H1 (cell line): ENCODE results near the gene ME3. TPM values are rescaled to one million over a fixed set of nuclear protein-coding genes. Genes with fewer than 3 reads are reported as not detected.
A peak's percentile ranks its signal among the peaks of the same experiment; 100 is the strongest.

Source experiments
- CTCF ChIA-PET: fragments of 300-600 bp; sonication (Branson Sonifier 250); formaldehyde crosslinking; loops from one replicate; lab custom pipeline; 2021; ENCODE audit not compliant: partially characterized antibody; lab: Charles Lee
- POLR2A ChIA-PET: fragments of 300-600 bp; sonication (Branson Sonifier 250); formaldehyde crosslinking; loops from one replicate; lab custom pipeline; 2021; ENCODE audit warnings: inconsistent platforms; ENCODE audit not compliant: partially characterized antibody; lab: Charles Lee
- DNase-seq, 2 experiments: peaks; one replicate each; pipeline versions ENCODE4 v3.0.0 to v3.0.0-alpha.2; 2010 to 2022; ENCODE audit warnings: low spot score in 2 of 2, low read depth in 1 of 2, mixed read lengths in 1 of 2
- FAIRE-seq: peaks from 2 replicates; lab custom pipeline; 2011; peaks lifted over from hg19 to GRCh38; lab: Jason Lieb, UNC
- H2AFZ ChIP-seq: 2 replicates; pipeline ENCODE4 v1.8.1; 2012; ENCODE audit warnings: low read length, inconsistent platforms
- H2AK5ac ChIP-seq: 2 replicates; pipeline ENCODE4 v1.6.1; 2013; ENCODE audit warnings: low read depth, low read length
- H2BK120ac ChIP-seq: replicated peaks from 2 replicates; pipeline ENCODE3; 2013; ENCODE audit warnings: low read depth, low read length, inconsistent platforms
- H2BK12ac ChIP-seq: 2 replicates; pipeline ENCODE4 v1.6.1; 2013; ENCODE audit warnings: low read depth, low read length
- H2BK15ac ChIP-seq: 2 replicates; pipeline ENCODE4 v1.6.1; 2013; ENCODE audit warnings: low read length
- H2BK20ac ChIP-seq: 2 replicates; pipeline ENCODE4 v1.6.1; 2013; ENCODE audit warnings: low read length
- H2BK5ac ChIP-seq: 2 replicates; pipeline ENCODE4 v1.6.1; 2013; ENCODE audit warnings: low read depth, low read length
- H3K14ac ChIP-seq: 2 replicates; pipeline ENCODE4 v1.6.1; 2013; ENCODE audit warnings: inconsistent platforms; ENCODE audit not compliant: insufficient read length
- H3K18ac ChIP-seq: 2 replicates; pipeline ENCODE4 v1.6.1; 2013; ENCODE audit warnings: low read length; ENCODE audit errors: extremely low read depth
- H3K23ac ChIP-seq: 2 replicates; pipeline ENCODE4 v1.6.1; 2013; ENCODE audit warnings: inconsistent platforms; ENCODE audit not compliant: insufficient read length
- H3K23me2 ChIP-seq: 2 replicates; pipeline ENCODE4 v1.6.1; 2013; ENCODE audit warnings: low read depth, low read length
- H3K27ac ChIP-seq: 2 replicates; pipeline ENCODE4 v1.6.1; 2011; ENCODE audit warnings: low read depth, low read length, inconsistent platforms
- H3K27me3 ChIP-seq, 4 experiments: replicated peaks in 1 of 4; 1 replicate in 1 of 4; 2 replicates in 3 of 4; pipeline versions ENCODE4 v1.6.1 to v1.8.1; 2011 to 2013; ENCODE audit warnings: low read length in 3 of 4, mild to moderate bottlenecking in 3 of 4, inconsistent platforms in 2 of 4, mixed read lengths in 2 of 4, moderate library complexity in 1 of 4; ENCODE audit not compliant: control insufficient read depth in 3 of 4, insufficient read depth in 3 of 4; ENCODE audit errors: extremely low read depth in 1 of 4
- H3K36me3 ChIP-seq, 4 experiments: 2 replicates each; pipeline versions ENCODE4 v1.6.1 to v1.8.1; 2011 to 2013; ENCODE audit warnings: mild to moderate bottlenecking in 4 of 4, low read length in 3 of 4, moderate library complexity in 2 of 4, control low read depth in 1 of 4, inconsistent platforms in 1 of 4; ENCODE audit not compliant: insufficient read depth in 4 of 4, control insufficient read depth in 2 of 4
- H3K4ac ChIP-seq: replicated peaks from 2 replicates; pipeline ENCODE3; 2013; ENCODE audit warnings: low read length, low read depth, mixed read lengths, inconsistent platforms; ENCODE audit not compliant: insufficient read length
- H3K4me1 ChIP-seq, 4 experiments: replicated peaks in 1 of 4; 1 replicate in 1 of 4; 2 replicates in 3 of 4; pipeline versions ENCODE4 v1.6.1 to v1.8.1; 2011 to 2013; ENCODE audit warnings: low read length in 3 of 4, inconsistent platforms in 2 of 4, mixed read lengths in 1 of 4; ENCODE audit not compliant: insufficient read depth in 4 of 4, control insufficient read depth in 3 of 4
- H3K4me2 ChIP-seq, 2 experiments: 2 replicates each; pipeline versions ENCODE4 v1.6.1 to v1.8.1; 2011 to 2013; ENCODE audit warnings: low read depth in 2 of 2, low read length in 2 of 2, control low read depth in 1 of 2, inconsistent platforms in 1 of 2, mild to moderate bottlenecking in 1 of 2; ENCODE audit not compliant: insufficient read depth in 1 of 2
- H3K4me3 ChIP-seq, 4 experiments: fragments of 200-600, 300-600 bp in 1 of 4; sonication (generic), shearing (Covaris generic), sonication (Bioruptor Twin) in 1 of 4; 2 replicates each; pipeline versions ENCODE4 v1.5.1 to v1.8.1; 2011 to 2016; ENCODE audit warnings: low read length in 4 of 4, low read depth in 3 of 4, control low read depth in 2 of 4, inconsistent platforms in 2 of 4, mild to moderate bottlenecking in 2 of 4, mixed read lengths in 1 of 4, moderate library complexity in 1 of 4; ENCODE audit not compliant: insufficient read depth in 2 of 4; ENCODE audit errors: extremely low read depth in 1 of 4
- H3K56ac ChIP-seq: replicated peaks from 2 replicates; pipeline ENCODE3; 2013; ENCODE audit warnings: low read depth, mild to moderate bottlenecking, mixed read lengths, low read length, inconsistent platforms; ENCODE audit not compliant: insufficient read length
- H3K79me1 ChIP-seq: 2 replicates; pipeline ENCODE4 v1.6.1; 2013; ENCODE audit warnings: low read depth, low read length, control low read depth
- H3K79me2 ChIP-seq, 2 experiments: 2 replicates each; pipeline versions ENCODE4 v1.6.1 to v1.8.1; 2012 to 2013; ENCODE audit warnings: low read length in 2 of 2, mild to moderate bottlenecking in 2 of 2, inconsistent platforms in 1 of 2; ENCODE audit not compliant: insufficient read depth in 2 of 2, control insufficient read depth in 1 of 2
- H3K9ac ChIP-seq, 4 experiments: replicated peaks in 1 of 4; 1 replicate in 1 of 4; 2 replicates in 3 of 4; pipeline versions ENCODE4 v1.6.1 to v1.8.1; 2011 to 2013; ENCODE audit warnings: low read depth in 3 of 4, low read length in 3 of 4, control low read depth in 2 of 4, mild to moderate bottlenecking in 2 of 4, moderate library complexity in 2 of 4, inconsistent platforms in 1 of 4; ENCODE audit errors: extremely low read depth in 1 of 4
- H3K9me3 ChIP-seq, 2 experiments: 2 replicates each; pipeline versions ENCODE4 v1.6.1 to v1.8.1; 2012 to 2013; ENCODE audit warnings: mild to moderate bottlenecking in 2 of 2, moderate library complexity in 2 of 2, control low read depth in 1 of 2, inconsistent platforms in 1 of 2, low read depth in 1 of 2, low read length in 1 of 2, mixed read lengths in 1 of 2; ENCODE audit not compliant: insufficient read depth in 2 of 2
- H4K20me1 ChIP-seq, 2 experiments: replicated peaks in 1 of 2; 2 replicates each; pipeline versions ENCODE3 to v1.8.1; 2011 to 2013; ENCODE audit warnings: inconsistent platforms in 2 of 2, low read length in 2 of 2, mild to moderate bottlenecking in 1 of 2; ENCODE audit not compliant: insufficient read depth in 2 of 2, control insufficient read depth in 1 of 2
- H4K5ac ChIP-seq: 2 replicates; pipeline ENCODE4 v1.6.1; 2013; ENCODE audit warnings: low read length, low read depth, mixed read lengths, inconsistent platforms; ENCODE audit not compliant: insufficient read length
- H4K8ac ChIP-seq: 2 replicates; pipeline ENCODE4 v1.8.0; 2013; ENCODE audit warnings: mild to moderate bottlenecking, moderate library complexity, low read length, inconsistent platforms; ENCODE audit not compliant: insufficient read depth; ENCODE audit errors: extremely low read depth
- H4K91ac ChIP-seq: replicated peaks from 2 replicates; pipeline ENCODE3; 2013; ENCODE audit warnings: low read length, mixed read lengths, inconsistent platforms; ENCODE audit not compliant: insufficient read length
- ASH2L ChIP-seq: fragments of 200-600, 300-600 bp; sonication (generic); IDR thresholded peaks from one replicate; pipeline ENCODE4 v1.7.1; 2017; ENCODE audit warnings: low read length
- BCL11A ChIP-seq, 2 experiments: IDR thresholded peaks; one replicate each; pipeline ENCODE4 v1.6.1; 2011; ENCODE audit warnings: low read depth in 2 of 2, low read length in 2 of 2, mild to moderate bottlenecking in 2 of 2
- CEBPB ChIP-seq: IDR thresholded peaks from 2 replicates; pipeline ENCODE4 v1.6.1; 2012; ENCODE audit warnings: low read depth, low read length
- FOSL1 ChIP-seq: IDR thresholded peaks from 2 replicates; pipeline ENCODE4 v1.6.1; 2011; ENCODE audit warnings: mild to moderate bottlenecking, low read depth, low read length, moderate library complexity; ENCODE audit not compliant: insufficient read depth
- HDAC6 ChIP-seq: IDR thresholded peaks from one replicate; pipeline ENCODE4 v1.7.1; 2012; ENCODE audit warnings: low read depth, mild to moderate bottlenecking, inconsistent platforms, low read length, moderate library complexity
- JUN ChIP-seq: IDR thresholded peaks from 2 replicates; pipeline ENCODE4 v1.6.1; 2011; ENCODE audit warnings: low read depth, mild to moderate bottlenecking, improper control_type of control experiment, low read length
- KDM1A ChIP-seq: fragments of 200-600, 300-600 bp; sonication (generic); IDR thresholded peaks from 2 replicates; pipeline ENCODE4 v1.7.1; 2016; ENCODE audit warnings: mild to moderate bottlenecking, low read length, borderline replicate concordance
- NRF1 ChIP-seq: IDR thresholded peaks from 2 replicates; pipeline ENCODE4 v1.6.1; 2011; ENCODE audit warnings: mild to moderate bottlenecking, low read depth, low read length, improper control_type of control experiment
- POLR2AphosphoS5 ChIP-seq: IDR thresholded peaks from 2 replicates; pipeline ENCODE4 v1.6.1; 2011; ENCODE audit warnings: low read depth, low read length
- RXRA ChIP-seq: IDR thresholded peaks from 2 replicates; pipeline ENCODE4 v1.6.1; 2011; ENCODE audit warnings: low read depth, mild to moderate bottlenecking, low read length, moderate library complexity; ENCODE audit not compliant: insufficient read depth
- SAP30 ChIP-seq: fragments of 300-600 bp; sonication (generic); IDR thresholded peaks from 2 replicates; pipeline ENCODE4 v1.7.1; 2012; ENCODE audit warnings: low read length, moderate library complexity, mild to moderate bottlenecking, inconsistent platforms; ENCODE audit not compliant: insufficient read depth, insufficient replicate concordance
- SP1 ChIP-seq: IDR thresholded peaks from 2 replicates; pipeline ENCODE4 v1.6.1; 2011; ENCODE audit warnings: low read depth, low read length
- WGBS, 2 experiments: shearing (Covaris generic) in 1 of 2; methylation state at CpG; one replicate each; pipeline versions ENCODE4 v1.1.6 to v1.1.7; 2013 to 2015; ENCODE audit warnings: low lambda C conversion rate in 2 of 2, mixed read lengths in 2 of 2, inconsistent platforms in 1 of 2, low coverage in 1 of 2, missing lambda C conversion rate in 1 of 2; ENCODE audit not compliant: insufficient replicate concordance in 2 of 2, insufficient coverage in 1 of 2, insufficient read length in 1 of 2; ENCODE audit errors: extremely low coverage in 1 of 2, missing lambda C conversion rate in 1 of 2; 5-methylcytosine and 5-hydroxymethylcytosine counted together
- polyA plus RNA-seq, 7 experiments: library from polyadenylated mRNA; depleted of rRNA in 3 of 7; stranded (reverse) in 5 of 7; unstranded in 2 of 7; fragments of >200 nt in 5 of 7; fragments of 200-250 nt in 2 of 7; gene quantifications; 1 replicate in 5 of 7; 2 replicates in 1 of 7; 4 replicates in 1 of 7; pipeline versions ENCODE4 v1.2.1 to v1.2.3, GENCODE V29; 2011 to 2013; ENCODE audit warnings: missing spikeins in 2 of 7, mixed read lengths in 2 of 7
- total RNA-seq: library from RNA; stranded (reverse); fragmentation: NEBNext Ultra II Directional; extraction: Animal tissue kit (Norgen Biotek cat#: 25700); gene quantifications from 2 replicates; pipeline ENCODE4 v1.2.1, GENCODE V29; 2021
- TF ChIP-seq, protein P1 (sequence below): IDR thresholded peaks from 2 replicates; pipeline ENCODE4 v1.6.1; 2012; ENCODE audit warnings: low read length, inconsistent platforms

Gene ME3
- total and polyA plus RNA-seq, 2 of the 8 experiments (the other 6 are each of a cell fraction or from before 2014, with no cell fraction given) = 1.5 to 2.8 TPM

DNA sequence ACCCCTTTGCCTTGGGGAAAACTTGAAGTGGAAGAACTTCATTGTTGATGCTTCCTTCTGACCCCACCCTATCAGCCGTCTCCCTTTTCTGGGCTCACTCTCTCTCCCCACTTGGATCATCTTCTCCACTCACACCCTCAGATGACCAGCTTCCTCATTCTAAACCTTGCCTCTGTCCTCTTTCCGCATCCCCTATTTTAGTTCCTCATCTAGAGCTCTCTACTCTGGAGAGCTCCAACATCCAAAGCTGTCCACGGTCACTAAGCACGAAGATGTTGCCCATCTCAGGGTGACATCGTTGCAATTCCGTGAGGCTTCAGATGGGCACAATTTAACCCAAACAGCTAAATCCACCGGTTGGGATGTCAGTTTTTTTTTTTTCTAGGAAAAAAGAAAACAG, 31.6 kb upstream of the ME3 start:
- Histone ChIP-seq H3K18ac (no peak overlapping the region), H3K9me3 (no peaks in the 10 kb centered on the region), H3K36me3 (no peaks in the 10 kb centered on the region), H3K56ac (no peak overlapping the region), H3K14ac (no peak overlapping the region), H3K27me3 (no peaks in the 10 kb centered on the region), H4K91ac (no peak overlapping the region)
- no peak for TF ChIP-seq POLR2AphosphoS5
- no peak for TF ChIP-seq JUN
- no peak for TF ChIP-seq RXRA
- TF ChIP-seq BCL11A (IDR thresholded peaks at IDR 0.05; ENCODE audit: low read depth in 2 of 2, low read length in 2 of 2) = no peak
- TF ChIP-seq KDM1A = no peak
- no peak for TF ChIP-seq SAP30
- no peak for TF ChIP-seq CEBPB
- TF ChIP-seq FOSL1 = no peak
- no peak for TF ChIP-seq NRF1
- TF ChIP-seq ASH2L = no peak
- no peak for TF ChIP-seq HDAC6
- TF ChIP-seq, protein P1, sequence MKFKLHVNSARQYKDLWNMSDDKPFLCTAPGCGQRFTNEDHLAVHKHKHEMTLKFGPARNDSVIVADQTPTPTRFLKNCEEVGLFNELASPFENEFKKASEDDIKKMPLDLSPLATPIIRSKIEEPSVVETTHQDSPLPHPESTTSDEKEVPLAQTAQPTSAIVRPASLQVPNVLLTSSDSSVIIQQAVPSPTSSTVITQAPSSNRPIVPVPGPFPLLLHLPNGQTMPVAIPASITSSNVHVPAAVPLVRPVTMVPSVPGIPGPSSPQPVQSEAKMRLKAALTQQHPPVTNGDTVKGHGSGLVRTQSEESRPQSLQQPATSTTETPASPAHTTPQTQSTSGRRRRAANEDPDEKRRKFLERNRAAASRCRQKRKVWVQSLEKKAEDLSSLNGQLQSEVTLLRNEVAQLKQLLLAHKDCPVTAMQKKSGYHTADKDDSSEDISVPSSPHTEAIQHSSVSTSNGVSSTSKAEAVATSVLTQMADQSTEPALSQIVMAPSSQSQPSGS = no peak
- TF ChIP-seq SP1 = no peak
- TF ChIP-seq, all 59 proteins: peak for 0
- 77% methylated on average over 7 of the region's 7 CpGs; no CpG with 5 or more reads in 1 of the 2 experiments for WGBS, 2 experiments
- Histone ChIP-seq H2BK120ac (no peak overlapping the region), H3K4me2 (no peak overlapping the region), H2BK5ac (no peak overlapping the region), H4K5ac (no peak overlapping the region), H3K9ac (no peak overlapping the region), H3K4me3 (no peak overlapping the region), H2AK5ac (no peak overlapping the region), H3K23me2 (no peaks in the 10 kb centered on the region; the same call in 1 of the 2 replicates), H2BK15ac (no peak overlapping the region), H2BK20ac (no peak overlapping the region), H3K27ac (no peak overlapping the region), H3K79me1 (no peaks in the 10 kb centered on the region), H3K23ac (no peak overlapping the region), H2AFZ (0 out of 2 replicates have a peak overlapping the region, but pooled peaks have one; percentile 40), H2BK12ac (no peak overlapping the region), H3K4me1 (no peaks in the 10 kb centered on the region), H4K8ac (no peak overlapping the region), H4K20me1 (no peaks in the 10 kb centered on the region), H3K79me2 (no peaks in the 10 kb centered on the region), H3K4ac (no peak overlapping the region)
- FAIRE-seq (no peak), DNase-seq (no peak)
- ChIA-PET CTCF (interaction anchor here (0.7 kb wide), 1 partner anchor 281 kb away, joined by 5 read pairs; no protein-coding TSS in a partner anchor), POLR2A (no interaction called here)
